22Rv1 (cell line): ENCODE data around the gene GOLGA8S.
"Not testable (repeated sequence)": the region's sequence is repeated elsewhere in the genome, so short reads cannot be mapped to it uniquely, and the experiment has no call there.

Source experiments
- ZFX ChIP-seq: fragments of 450-650 bp; IDR thresholded peaks from 2 replicates; pipeline ENCODE4 v1.6.1; 2017; ENCODE audit warnings: antibody characterized with exemption, borderline replicate concordance
- TF ChIP-seq, protein P1 (sequence below): fragments of 450-650 bp; IDR thresholded peaks from 2 replicates; pipeline ENCODE4 v1.5.1; 2017; ENCODE audit warnings: mild to moderate bottlenecking

DNA sequence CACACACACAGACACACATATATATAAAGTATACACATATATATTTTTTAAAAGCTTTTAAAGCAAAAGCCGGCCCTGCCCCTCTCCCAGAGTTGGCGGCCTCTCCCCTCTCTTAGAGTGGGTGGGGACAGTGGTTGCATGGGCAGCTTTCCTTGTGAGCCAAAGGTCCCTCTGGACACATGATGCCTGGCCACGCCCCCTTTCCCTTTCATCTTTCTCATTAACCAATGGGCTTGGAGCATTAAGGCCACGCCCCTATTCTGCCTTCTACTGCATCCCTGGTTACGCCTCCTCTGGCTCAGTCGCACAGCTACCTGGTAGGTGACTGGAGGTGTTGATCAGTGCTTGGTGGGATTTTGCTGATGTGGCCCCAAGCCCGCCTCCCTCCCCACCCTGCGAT, at the start of gene GOLGA8S:
- TF ChIP-seq, protein P1, sequence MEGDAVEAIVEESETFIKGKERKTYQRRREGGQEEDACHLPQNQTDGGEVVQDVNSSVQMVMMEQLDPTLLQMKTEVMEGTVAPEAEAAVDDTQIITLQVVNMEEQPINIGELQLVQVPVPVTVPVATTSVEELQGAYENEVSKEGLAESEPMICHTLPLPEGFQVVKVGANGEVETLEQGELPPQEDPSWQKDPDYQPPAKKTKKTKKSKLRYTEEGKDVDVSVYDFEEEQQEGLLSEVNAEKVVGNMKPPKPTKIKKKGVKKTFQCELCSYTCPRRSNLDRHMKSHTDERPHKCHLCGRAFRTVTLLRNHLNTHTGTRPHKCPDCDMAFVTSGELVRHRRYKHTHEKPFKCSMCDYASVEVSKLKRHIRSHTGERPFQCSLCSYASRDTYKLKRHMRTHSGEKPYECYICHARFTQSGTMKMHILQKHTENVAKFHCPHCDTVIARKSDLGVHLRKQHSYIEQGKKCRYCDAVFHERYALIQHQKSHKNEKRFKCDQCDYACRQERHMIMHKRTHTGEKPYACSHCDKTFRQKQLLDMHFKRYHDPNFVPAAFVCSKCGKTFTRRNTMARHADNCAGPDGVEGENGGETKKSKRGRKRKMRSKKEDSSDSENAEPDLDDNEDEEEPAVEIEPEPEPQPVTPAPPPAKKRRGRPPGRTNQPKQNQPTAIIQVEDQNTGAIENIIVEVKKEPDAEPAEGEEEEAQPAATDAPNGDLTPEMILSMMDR = not testable (repeated sequence)
- TF ChIP-seq ZFX = not testable (repeated sequence)
